BLaER1 treated with 17β-estradiol and CSF1 and Interleukin-3, amounts not matched to agents 10 nM and 100 nM (cell line): ENCODE data around the gene OTOG.

ENCODE experiments used
- H3K27ac ChIP-seq, 11 experiments: shearing (Covaris generic); formaldehyde crosslinking; 2 replicates each; pipeline ENCODE4 v1.8.1; 2022
- H3K27me3 ChIP-seq, 11 experiments: shearing (Covaris generic); formaldehyde crosslinking; 2 replicates each; pipeline ENCODE4 v1.8.1; 2022
- H3K36me3 ChIP-seq, 11 experiments: shearing (Covaris generic); formaldehyde crosslinking; 2 replicates each; pipeline ENCODE4 v1.8.1; 2022
- H3K4me1 ChIP-seq, 10 experiments: shearing (Covaris generic); formaldehyde crosslinking; 2 replicates each; pipeline ENCODE4 v1.8.1; 2022
- H3K4me2 ChIP-seq, 11 experiments: shearing (Covaris generic); formaldehyde crosslinking; 2 replicates each; pipeline ENCODE4 v1.8.1; 2022
- H3K4me3 ChIP-seq, 10 experiments: shearing (Covaris generic); formaldehyde crosslinking; 2 replicates each; pipeline ENCODE4 v1.8.1; 2022
- H3K9ac ChIP-seq, 11 experiments: shearing (Covaris generic); formaldehyde crosslinking; 2 replicates each; pipeline ENCODE4 v1.8.1; 2022
- H3K9me3 ChIP-seq, 11 experiments: shearing (Covaris generic); formaldehyde crosslinking; replicated peaks in 1 of 11; 2 replicates each; pipeline ENCODE4 v1.8.1; 2022
- H4K20me1 ChIP-seq, 11 experiments: shearing (Covaris generic); formaldehyde crosslinking; 2 replicates each; pipeline ENCODE4 v1.8.1; 2022
- Cebpa-rat ChIP-seq, 11 experiments: shearing (Covaris generic); IDR thresholded peaks; 2 replicates each; pipeline ENCODE4 v1.8.1; 2022

Gene OTOG

GRCh38 chr11:17572359-17572690, 25.3 kb downstream of the OTOG start:
- Histone ChIP-seq H3K9me3 (no peaks in the 10 kb centered on the region), H3K4me3 (no peak overlapping the region), H3K9ac (no peak overlapping the region), H3K4me2 (no peak overlapping the region), H3K27ac (no peak overlapping the region), H3K36me3 (no peaks in the 10 kb centered on the region), H4K20me1 (no peaks in the 10 kb centered on the region; a peak in 1 of 22 replicates), H3K4me1 (peaks cover 0 to 3% (median 0%) of the 10 kb centered on the region in 10 experiments; a peak in 2 of 20 replicates), H3K27me3 (no peaks in the 10 kb centered on the region)
- TF ChIP-seq Cebpa-rat (IDR thresholded peaks at IDR 0.05) = no peak

- peaks cover 0 to 3% (median 0%) of the 10 kb centered on the region in 10 experiments; a peak in 2 of 20 replicates for H3K4me1 ChIP-seq
- no peaks in the 10 kb centered on the region; a peak in 1 of 22 replicates for H4K20me1 ChIP-seq
- H3K4me3 ChIP-seq = no peak overlapping the region
- no peaks in the 10 kb centered on the region for H3K36me3 ChIP-seq
- no peak overlapping the region for H3K27ac ChIP-seq
- H3K27me3 ChIP-seq = no peaks in the 10 kb centered on the region
- no peak overlapping the region for H3K4me2 ChIP-seq
- H3K9ac ChIP-seq = no peak overlapping the region
- no peaks in the 10 kb centered on the region for H3K9me3 ChIP-seq
- TF ChIP-seq Cebpa-rat (IDR thresholded peaks at IDR 0.05) = no peak
These were observed 25.9 kb downstream of the OTOG start for GRCh38 chr11:17572791-17573460.

GRCh38 chr11:17573526-17573925, 26.5 kb downstream of the OTOG start:
- no peak for TF ChIP-seq Cebpa-rat (IDR thresholded peaks at IDR 0.05)
- Histone ChIP-seq H3K4me2 (no peak overlapping the region), H3K27ac (no peak overlapping the region), H3K9ac (no peak overlapping the region), H3K4me1 (peaks cover 0 to 3% (median 0%) of the 10 kb centered on the region in 10 experiments; a peak in 2 of 20 replicates), H3K4me3 (no peak overlapping the region), H3K36me3 (no peaks in the 10 kb centered on the region), H3K27me3 (no peaks in the 10 kb centered on the region), H3K9me3 (no peaks in the 10 kb centered on the region), H4K20me1 (no peaks in the 10 kb centered on the region; a peak in 1 of 22 replicates)

GRCh38 chr11:17574141-17575091, 27.4 kb downstream of the OTOG start:
- H3K27ac ChIP-seq = no peak overlapping the region
- no peak overlapping the region for H3K4me3 ChIP-seq
- no peaks in the 10 kb centered on the region for H3K9me3 ChIP-seq
- no peak overlapping the region for H3K9ac ChIP-seq
- TF ChIP-seq Cebpa-rat (IDR thresholded peaks at IDR 0.05) = no peak
- no peaks in the 10 kb centered on the region; a peak in 1 of 22 replicates for H4K20me1 ChIP-seq
- H3K4me1 ChIP-seq = peaks cover 0 to 3% (median 0%) of the 10 kb centered on the region in 10 experiments; a peak in 2 of 20 replicates
- no peaks in the 10 kb centered on the region for H3K36me3 ChIP-seq
- no peaks in the 10 kb centered on the region for H3K27me3 ChIP-seq
- H3K4me2 ChIP-seq = no peak overlapping the region

GRCh38 chr11:17575431-17576425, 28.7 kb downstream of the OTOG start:
- TF ChIP-seq Cebpa-rat (IDR thresholded peaks at IDR 0.05) = no peak
- Histone ChIP-seq H3K4me2 (no peak overlapping the region), H3K4me3 (no peak overlapping the region), H3K36me3 (no peaks in the 10 kb centered on the region), H3K9me3 (no peaks in the 10 kb centered on the region), H4K20me1 (no peaks in the 10 kb centered on the region; a peak in 1 of 22 replicates), H3K4me1 (peaks cover 0 to 3% (median 0%) of the 10 kb centered on the region in 10 experiments; a peak in 2 of 20 replicates), H3K27me3 (no peaks in the 10 kb centered on the region), H3K9ac (no peak overlapping the region), H3K27ac (no peak overlapping the region)

GRCh38 chr11:17578296-17578695, 31.2 kb downstream of the OTOG start:
- peaks cover 0 to 5% (median 0%) of the 10 kb centered on the region in 11 experiments; a peak in 5 of 22 replicates for H3K9me3 ChIP-seq

GRCh38 chr11:17578958-17579357, 31.9 kb downstream of the OTOG start:
- H3K27me3 ChIP-seq = no peaks in the 10 kb centered on the region
- H3K4me2 ChIP-seq = no peak overlapping the region
- no peak overlapping the region for H3K9ac ChIP-seq
- H3K4me3 ChIP-seq = no peak overlapping the region
- TF ChIP-seq Cebpa-rat (IDR thresholded peaks at IDR 0.05) = no peak
- no peaks in the 10 kb centered on the region for H3K4me1 ChIP-seq
- H3K36me3 ChIP-seq = no peaks in the 10 kb centered on the region
- H3K27ac ChIP-seq = no peak overlapping the region
- no peaks in the 10 kb centered on the region for H4K20me1 ChIP-seq
- peaks cover 0 to 5% (median 0%) of the 10 kb centered on the region in 11 experiments; a peak in 5 of 22 replicates for H3K9me3 ChIP-seq

More at GRCh38 chr11:17578296-17578695, 31.2 kb downstream of the OTOG start:
- Histone ChIP-seq H3K36me3 (no peaks in the 10 kb centered on the region), H3K4me1 (no peaks in the 10 kb centered on the region), H3K4me2 (no peak overlapping the region), H3K9ac (no peak overlapping the region), H3K4me3 (no peak overlapping the region), H4K20me1 (no peaks in the 10 kb centered on the region; a peak in 1 of 22 replicates), H3K27me3 (no peaks in the 10 kb centered on the region), H3K27ac (no peak overlapping the region)
- TF ChIP-seq Cebpa-rat (IDR thresholded peaks at IDR 0.05) = no peak

- Histone ChIP-seq H3K36me3 (no peaks in the 10 kb centered on the region), H3K4me1 (no peaks in the 10 kb centered on the region)
These were observed 32.4 kb downstream of the OTOG start for GRCh38 chr11:17579451-17579850.

More at GRCh38 chr11:17579451-17579850, 32.4 kb downstream of the OTOG start:
- no peaks in the 10 kb centered on the region for H4K20me1 ChIP-seq
- H3K9ac ChIP-seq = no peak overlapping the region
- no peak overlapping the region for H3K27ac ChIP-seq
- H3K27me3 ChIP-seq = no peaks in the 10 kb centered on the region
- H3K9me3 ChIP-seq = peaks cover 0 to 5% (median 0%) of the 10 kb centered on the region in 11 experiments; a peak in 5 of 22 replicates
- TF ChIP-seq Cebpa-rat (IDR thresholded peaks at IDR 0.05) = no peak
- H3K4me3 ChIP-seq = no peak overlapping the region
- no peak overlapping the region for H3K4me2 ChIP-seq
